GM12864 (cell line): ENCODE results near the gene UMODL1.

Source experiments
- DNase-seq: peaks from one replicate; pipeline ENCODE4 v3.0.0-alpha.2; 2011; ENCODE audit warnings: low read depth
- H3K4me3 ChIP-seq: 2 replicates; pipeline ENCODE4 v1.5.1; 2011; ENCODE audit warnings: mild to moderate bottlenecking, low read depth, low read length, control low read depth
- TF ChIP-seq, protein P1 (sequence below): IDR thresholded peaks from 2 replicates; pipeline ENCODE4 v1.5.1; 2011; ENCODE audit warnings: low read depth, mild to moderate bottlenecking, moderate library complexity, low read length, control low read depth, inconsistent platforms; ENCODE audit errors: missing control alignments

Gene UMODL1, protein sequence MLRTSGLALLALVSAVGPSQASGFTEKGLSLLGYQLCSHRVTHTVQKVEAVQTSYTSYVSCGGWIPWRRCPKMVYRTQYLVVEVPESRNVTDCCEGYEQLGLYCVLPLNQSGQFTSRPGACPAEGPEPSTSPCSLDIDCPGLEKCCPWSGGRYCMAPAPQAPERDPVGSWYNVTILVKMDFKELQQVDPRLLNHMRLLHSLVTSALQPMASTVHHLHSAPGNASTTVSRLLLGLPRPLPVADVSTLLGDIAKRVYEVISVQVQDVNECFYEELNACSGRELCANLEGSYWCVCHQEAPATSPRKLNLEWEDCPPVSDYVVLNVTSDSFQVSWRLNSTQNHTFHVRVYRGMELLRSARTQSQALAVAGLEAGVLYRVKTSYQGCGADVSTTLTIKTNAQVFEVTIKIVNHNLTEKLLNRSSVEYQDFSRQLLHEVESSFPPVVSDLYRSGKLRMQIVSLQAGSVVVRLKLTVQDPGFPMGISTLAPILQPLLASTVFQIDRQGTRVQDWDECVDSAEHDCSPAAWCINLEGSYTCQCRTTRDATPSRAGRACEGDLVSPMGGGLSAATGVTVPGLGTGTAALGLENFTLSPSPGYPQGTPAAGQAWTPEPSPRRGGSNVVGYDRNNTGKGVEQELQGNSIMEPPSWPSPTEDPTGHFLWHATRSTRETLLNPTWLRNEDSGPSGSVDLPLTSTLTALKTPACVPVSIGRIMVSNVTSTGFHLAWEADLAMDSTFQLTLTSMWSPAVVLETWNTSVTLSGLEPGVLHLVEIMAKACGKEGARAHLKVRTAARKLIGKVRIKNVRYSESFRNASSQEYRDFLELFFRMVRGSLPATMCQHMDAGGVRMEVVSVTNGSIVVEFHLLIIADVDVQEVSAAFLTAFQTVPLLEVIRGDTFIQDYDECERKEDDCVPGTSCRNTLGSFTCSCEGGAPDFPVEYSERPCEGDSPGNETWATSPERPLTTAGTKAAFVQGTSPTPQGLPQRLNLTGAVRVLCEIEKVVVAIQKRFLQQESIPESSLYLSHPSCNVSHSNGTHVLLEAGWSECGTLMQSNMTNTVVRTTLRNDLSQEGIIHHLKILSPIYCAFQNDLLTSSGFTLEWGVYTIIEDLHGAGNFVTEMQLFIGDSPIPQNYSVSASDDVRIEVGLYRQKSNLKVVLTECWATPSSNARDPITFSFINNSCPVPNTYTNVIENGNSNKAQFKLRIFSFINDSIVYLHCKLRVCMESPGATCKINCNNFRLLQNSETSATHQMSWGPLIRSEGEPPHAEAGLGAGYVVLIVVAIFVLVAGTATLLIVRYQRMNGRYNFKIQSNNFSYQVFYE

DNA sequence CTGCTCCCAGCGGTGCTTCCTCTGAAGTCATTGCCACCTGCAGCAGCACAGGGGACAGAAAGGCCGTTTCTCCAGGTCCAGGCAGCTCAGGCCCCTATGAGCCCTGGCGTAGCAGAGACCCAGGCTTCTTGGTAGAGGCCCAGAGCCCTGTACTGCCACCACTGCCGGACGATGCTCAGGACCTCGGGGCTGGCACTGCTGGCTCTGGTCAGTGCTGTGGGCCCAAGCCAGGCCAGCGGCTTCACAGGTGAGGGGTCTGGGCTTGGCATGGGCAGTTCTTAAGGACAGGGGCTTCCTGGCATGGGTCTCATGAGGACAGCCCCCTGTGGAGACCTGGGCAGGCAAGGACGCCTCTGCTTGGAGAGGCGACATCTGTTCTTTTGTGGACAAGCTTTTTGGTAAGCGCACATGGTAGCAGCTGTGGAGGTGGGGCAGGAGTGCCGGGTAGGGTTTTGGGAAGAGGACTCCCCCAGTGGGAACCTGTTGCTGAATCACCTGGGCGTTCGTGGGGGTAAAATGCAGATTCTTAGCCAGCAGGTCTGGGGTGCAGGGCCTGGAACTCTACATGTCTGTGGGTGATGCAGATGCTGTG lies at the start of gene UMODL1:
TSS of gene UMODL1 (plus strand) at position 172 of the 592 bp plus-strand sequence. CDS start at position 172, 0 bp downstream.
- no peak for DNase-seq
- TF ChIP-seq, protein P1, sequence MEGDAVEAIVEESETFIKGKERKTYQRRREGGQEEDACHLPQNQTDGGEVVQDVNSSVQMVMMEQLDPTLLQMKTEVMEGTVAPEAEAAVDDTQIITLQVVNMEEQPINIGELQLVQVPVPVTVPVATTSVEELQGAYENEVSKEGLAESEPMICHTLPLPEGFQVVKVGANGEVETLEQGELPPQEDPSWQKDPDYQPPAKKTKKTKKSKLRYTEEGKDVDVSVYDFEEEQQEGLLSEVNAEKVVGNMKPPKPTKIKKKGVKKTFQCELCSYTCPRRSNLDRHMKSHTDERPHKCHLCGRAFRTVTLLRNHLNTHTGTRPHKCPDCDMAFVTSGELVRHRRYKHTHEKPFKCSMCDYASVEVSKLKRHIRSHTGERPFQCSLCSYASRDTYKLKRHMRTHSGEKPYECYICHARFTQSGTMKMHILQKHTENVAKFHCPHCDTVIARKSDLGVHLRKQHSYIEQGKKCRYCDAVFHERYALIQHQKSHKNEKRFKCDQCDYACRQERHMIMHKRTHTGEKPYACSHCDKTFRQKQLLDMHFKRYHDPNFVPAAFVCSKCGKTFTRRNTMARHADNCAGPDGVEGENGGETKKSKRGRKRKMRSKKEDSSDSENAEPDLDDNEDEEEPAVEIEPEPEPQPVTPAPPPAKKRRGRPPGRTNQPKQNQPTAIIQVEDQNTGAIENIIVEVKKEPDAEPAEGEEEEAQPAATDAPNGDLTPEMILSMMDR, result no peak

DNA sequence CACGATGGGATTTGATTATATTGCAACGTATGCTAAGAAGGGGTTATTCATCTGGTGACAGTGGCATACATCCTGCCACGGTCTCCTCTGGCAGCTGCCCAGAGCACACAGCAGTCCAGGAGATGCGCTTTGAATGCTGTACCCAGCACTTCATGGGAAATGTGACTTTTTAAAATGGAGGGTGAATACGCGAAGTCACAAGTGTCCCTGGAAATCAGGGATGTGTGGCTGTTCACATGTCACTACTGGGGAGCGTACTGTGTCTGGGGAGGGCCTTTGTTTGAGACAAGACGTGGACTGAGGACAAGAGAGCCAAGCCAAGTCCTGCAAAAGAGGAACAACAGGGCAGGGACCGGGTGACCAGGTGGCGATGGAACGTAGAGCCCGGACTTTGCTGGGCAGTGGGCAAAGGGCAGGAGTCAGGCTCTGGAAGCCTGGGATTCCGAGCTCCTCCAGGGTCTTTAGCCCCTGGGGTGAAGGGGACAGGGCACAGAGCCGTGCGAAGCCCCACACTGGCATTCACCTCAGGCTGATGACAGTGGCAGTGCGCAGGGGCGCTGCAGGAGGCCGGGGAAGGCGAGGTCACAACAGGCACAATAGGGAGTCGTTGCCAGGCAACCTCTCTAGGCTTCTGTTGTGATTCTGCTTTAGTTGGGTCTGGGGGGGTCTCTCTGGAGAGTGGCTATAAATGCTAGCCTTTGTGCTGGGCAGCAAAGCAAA lies 49.6 kb upstream of the UMODL1 start:
- TF ChIP-seq, protein P1, result no peak
- DNase-seq, result no peak

More for the DNA sequence above, at the start of gene UMODL1:
- H3K4me3 ChIP-seq, result no peak within 1 kb of the TSS

DNA sequence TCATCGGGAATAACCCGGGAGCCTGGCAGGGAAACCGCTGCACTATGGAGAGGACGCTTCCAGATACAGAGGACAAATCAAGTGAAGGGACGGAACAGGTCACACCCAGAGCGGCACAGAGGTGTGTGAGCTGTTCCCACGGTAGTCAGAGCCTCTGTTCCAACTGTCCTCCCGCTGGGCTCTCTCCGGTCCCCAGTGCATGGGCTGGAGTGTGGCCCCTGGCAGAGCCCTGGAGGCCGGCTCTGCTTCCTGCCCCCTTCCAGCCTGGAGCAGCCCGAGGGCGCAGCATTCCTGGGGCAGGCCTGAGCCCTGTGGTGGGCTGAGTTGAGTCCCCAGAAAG lies 49.1 kb upstream of the UMODL1 start:
- no peak for DNase-seq
- TF ChIP-seq, protein P1, result no peak
- H3K4me3 ChIP-seq, result no peak overlapping the region

More for the DNA sequence above, 49.6 kb upstream of the UMODL1 start:
- no peak overlapping the region for H3K4me3 ChIP-seq

DNA sequence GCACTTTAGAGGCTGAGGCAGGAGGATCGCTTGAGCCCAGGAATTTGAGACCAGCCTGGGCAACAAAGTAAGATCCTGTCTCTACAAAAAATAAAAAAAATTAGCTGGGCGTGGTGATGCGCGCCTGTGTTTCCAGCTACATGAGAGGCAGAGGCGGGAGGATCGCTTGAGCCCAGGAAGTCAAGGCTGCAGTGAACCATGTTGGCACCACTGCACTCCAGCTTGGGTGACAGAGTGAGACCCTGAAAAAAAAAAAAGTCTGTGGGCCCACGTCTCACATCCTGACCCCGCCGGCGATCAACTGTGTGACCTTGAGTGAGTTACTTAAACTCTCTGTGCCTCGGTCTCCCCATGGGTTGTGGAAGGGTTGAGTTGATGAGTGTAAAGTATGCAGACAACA lies 48.2 kb upstream of the UMODL1 start:
- DNase-seq, result no peak
- TF ChIP-seq, protein P1, result no peak

DNA sequence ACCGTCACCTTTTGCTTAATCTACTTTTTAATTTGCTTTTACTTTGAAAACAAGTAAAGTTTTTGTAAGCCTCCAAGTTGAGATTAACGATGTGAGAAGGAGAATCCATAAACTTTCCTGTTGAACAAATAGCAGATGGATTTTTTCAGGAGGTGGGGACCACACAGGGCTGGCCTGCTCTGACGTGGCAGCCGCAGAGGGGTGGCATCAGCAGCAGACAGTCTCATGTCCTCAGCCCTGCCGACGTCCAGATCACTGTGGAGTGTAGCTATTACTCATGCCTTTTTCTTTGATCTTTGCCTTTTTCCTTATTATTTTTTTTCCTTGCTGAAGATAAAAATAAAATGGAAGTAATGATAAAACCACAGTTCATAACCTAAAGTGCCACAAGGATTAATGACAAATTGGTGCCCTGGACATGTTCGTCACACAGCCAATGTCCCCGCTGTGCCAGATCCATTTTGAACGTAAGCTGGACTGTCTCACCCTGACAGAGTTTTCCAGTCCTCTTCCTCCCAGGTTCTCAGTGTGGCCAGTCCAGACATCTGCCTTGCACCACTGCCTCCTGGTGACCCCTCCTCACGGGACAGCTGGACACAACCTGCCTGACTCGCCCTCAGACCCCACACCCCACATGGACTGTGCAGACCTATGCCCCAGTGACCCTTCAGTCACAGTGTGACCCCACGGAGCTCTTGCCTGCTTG lies 45.6 kb upstream of the UMODL1 start:
- TF ChIP-seq, protein P1, result no peak
- no peak for DNase-seq
- H3K4me3 ChIP-seq, result no peak overlapping the region

More for the DNA sequence above, 48.2 kb upstream of the UMODL1 start:
- H3K4me3 ChIP-seq, result no peak overlapping the region
